ENCODE results near the gene SPAG6. TPM values are rescaled to one million over a fixed set of nuclear protein-coding genes. Genes with fewer than 3 reads are reported as not detected.

The SPAG6 gene
- total RNA-seq, 4 donors from 2014 or later: 0.19 TPM; not detected in 3

GRCh38 chr10:22437620-22438588 is 92.6 kb downstream of the SPAG6 start:
- H3K9me3 ChIP-seq: no peaks in the 10 kb centered on the region
- peaks cover 13 to 23% (median 13%) of the 10 kb centered on the region in 3 donors for H3K4me1 ChIP-seq
- H3K36me3 ChIP-seq: no peaks in the 10 kb centered on the region
- 7 to 11% methylated on average over 13 to 27 of the region's 27 CpGs for WGBS, 2 donors
- H3K4me3 ChIP-seq: peak overlapping the region; percentile 54 to 79 (median 76)
- H3K27me3 ChIP-seq: no peaks in the 10 kb centered on the region
- DNase-seq: no peak
- intact Hi-C loops (cut with DNase I): loop anchor here (10.0 kb wide), 1 partner anchor 113 kb away; the partner anchor contains the start of gene BMI1
- peak overlapping the region; percentile 87 to 97 (median 95) for H3K27ac ChIP-seq
- TF ChIP-seq POLR2A (IDR thresholded peaks at IDR 0.05) (no peak), CTCF (IDR thresholded peaks at IDR 0.05) (no peak)

DNA sequence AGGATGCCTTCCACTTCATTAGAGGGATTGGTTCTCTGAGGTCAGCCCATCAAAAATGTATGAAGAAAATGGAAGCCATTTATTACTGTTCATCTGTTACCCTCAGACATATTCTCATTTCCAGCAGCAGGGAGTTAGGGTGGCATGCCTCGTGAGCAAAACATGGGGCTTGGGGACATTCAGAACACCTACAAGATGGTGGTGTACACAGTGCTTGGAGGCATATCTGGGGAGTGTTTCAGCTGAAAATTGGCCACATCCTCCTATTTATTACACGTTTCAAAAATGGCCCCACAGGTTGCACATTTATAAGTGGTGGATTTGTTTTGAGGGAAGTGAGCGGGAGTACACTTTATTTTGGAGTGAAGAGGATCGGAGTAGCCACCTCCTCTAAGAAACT is 93.4 kb downstream of the SPAG6 start:
- peak overlapping the region in 2 of 4 donors; percentile 95 to 97 for H3K27ac ChIP-seq
- no peak for TF ChIP-seq CTCF (IDR thresholded peaks at IDR 0.05)
- no peak for TF ChIP-seq POLR2A (IDR thresholded peaks at IDR 0.05)
- no peaks in the 10 kb centered on the region for H3K9me3 ChIP-seq
- no peak for DNase-seq
- H3K27me3 ChIP-seq: no peaks in the 10 kb centered on the region
- H3K4me3 ChIP-seq: peak overlapping the region in 1 of 4 donors; percentile 79
- H3K4me1 ChIP-seq: peaks cover 13 to 23% (median 13%) of the 10 kb centered on the region in 3 donors
- WGBS, 2 donors: 72 to 75% methylated on average over 4 of the region's 4 CpGs
- intact Hi-C loops (cut with DNase I): loop anchor here (10.0 kb wide), 1 partner anchor 114 kb away; the partner anchor contains the start of gene BMI1
- no peaks in the 10 kb centered on the region for H3K36me3 ChIP-seq

DNA sequence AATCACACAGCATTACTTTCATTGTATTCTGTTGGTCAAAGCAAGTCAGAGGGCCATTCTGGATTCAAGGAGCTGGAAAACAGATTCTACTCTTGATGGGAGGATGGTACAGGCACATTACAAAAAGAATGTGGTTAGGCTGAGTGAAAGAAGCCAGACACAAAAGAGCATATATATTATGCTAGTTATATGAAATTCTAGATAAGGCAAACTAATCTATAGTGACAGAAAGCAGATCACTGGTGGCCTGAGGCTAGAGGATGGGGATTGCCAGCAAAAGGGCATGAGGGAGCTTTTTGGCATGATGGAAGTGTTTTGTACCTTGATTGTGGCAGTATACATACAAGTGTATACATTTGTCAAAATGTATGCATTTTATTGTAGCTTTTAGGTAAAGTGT is 96.8 kb downstream of the SPAG6 start:
- intact Hi-C loops (cut with DNase I): no loop called here
- no peak overlapping the region for H3K27ac ChIP-seq
- H3K36me3 ChIP-seq: no peaks in the 10 kb centered on the region
- H3K4me3 ChIP-seq: no peak overlapping the region
- TF ChIP-seq CTCF (IDR thresholded peaks at IDR 0.05) (no peak), POLR2A (IDR thresholded peaks at IDR 0.05) (no peak)
- peaks cover 7 to 15% (median 8%) of the 10 kb centered on the region in 3 donors for H3K4me1 ChIP-seq
- no peak for DNase-seq
- H3K27me3 ChIP-seq: peaks cover 0 to 8% (median 0%) of the 10 kb centered on the region in 4 donors
- H3K9me3 ChIP-seq: no peaks in the 10 kb centered on the region

- 64 to 75% methylated on average over 1 of the region's 1 CpG for WGBS, 2 donors
- H3K27me3 ChIP-seq: peaks cover 0 to 8% (median 0%) of the 10 kb centered on the region in 4 donors
- H3K36me3 ChIP-seq: no peaks in the 10 kb centered on the region
- H3K4me3 ChIP-seq: no peak overlapping the region
- no peaks in the 10 kb centered on the region for H3K9me3 ChIP-seq
- DNase-seq: no peak
- no peak overlapping the region for H3K27ac ChIP-seq
- peaks cover 7 to 15% (median 8%) of the 10 kb centered on the region in 3 donors for H3K4me1 ChIP-seq
- intact Hi-C loops (cut with DNase I): no loop called here
- TF ChIP-seq POLR2A (IDR thresholded peaks at IDR 0.05): no peak
- TF ChIP-seq CTCF (IDR thresholded peaks at IDR 0.05): no peak
Measured at GRCh38 chr10:22442468-22442867, 97.2 kb downstream of the SPAG6 start.

All from esophagus squamous epithelium (tissue), 5 donors.